Measurements from ENCODE around the gene GRHL3. TPM values are rescaled to one million over a fixed set of nuclear protein-coding genes. Genes with fewer than 3 reads are reported as not detected.

GRHL3 gene
- total RNA-seq, 2 experiments from 2014 or later, result 0.10 TPM; not detected in 1

GRCh38 chr1:24361811-24362210 lies 42.7 kb downstream of the GRHL3 start:
- CTCF ChIA-PET, result interaction anchor here (1.0 kb wide), 1 partner anchor 163 kb away, joined by 3 read pairs; no protein-coding TSS in a partner anchor
- Mint-ChIP-seq H3K27ac (no peak overlapping the region), H3K27me3 (peaks cover 1% of the 10 kb centered on the region), H3K9me3 (no peaks in the 10 kb centered on the region), H3K4me1 (peaks cover 27% of the 10 kb centered on the region), H3K36me3 (ENCODE audit: low read depth) (no peaks in the 10 kb centered on the region), H3K4me3 (no peak overlapping the region)
- no peak for DNase-seq
- POLR2A ChIA-PET, result no interaction called here

GRCh38 chr1:24362396-24362795 lies 43.2 kb downstream of the GRHL3 start:
- peaks cover 1% of the 10 kb centered on the region for H3K27me3 Mint-ChIP-seq
- H3K9me3 Mint-ChIP-seq, result no peaks in the 10 kb centered on the region
- ChIA-PET CTCF (interaction anchor here (1.2 kb wide), 1 partner anchor 161 kb away, joined by 3 read pairs; no protein-coding TSS in a partner anchor), POLR2A (no interaction called here)
- peaks cover 27% of the 10 kb centered on the region for H3K4me1 Mint-ChIP-seq
- H3K36me3 Mint-ChIP-seq (ENCODE audit: low read depth), result no peaks in the 10 kb centered on the region
- no peak for DNase-seq
- no peak overlapping the region for H3K27ac Mint-ChIP-seq
- no peak overlapping the region for H3K4me3 Mint-ChIP-seq

- ChIA-PET CTCF (interaction anchor here (1.2 kb wide), 1 partner anchor 161 kb away, joined by 3 read pairs; no protein-coding TSS in a partner anchor), POLR2A (no interaction called here)
- H3K9me3 Mint-ChIP-seq, result no peaks in the 10 kb centered on the region
- no peak for DNase-seq
- peaks cover 1% of the 10 kb centered on the region for H3K27me3 Mint-ChIP-seq
- no peak overlapping the region for H3K4me3 Mint-ChIP-seq
- H3K4me1 Mint-ChIP-seq, result peaks cover 27% of the 10 kb centered on the region
- no peaks in the 10 kb centered on the region for H3K36me3 Mint-ChIP-seq (ENCODE audit: low read depth)
- no peak overlapping the region for H3K27ac Mint-ChIP-seq
Observed at GRCh38 chr1:24362982-24363614, 43.9 kb downstream of the GRHL3 start.

DNA sequence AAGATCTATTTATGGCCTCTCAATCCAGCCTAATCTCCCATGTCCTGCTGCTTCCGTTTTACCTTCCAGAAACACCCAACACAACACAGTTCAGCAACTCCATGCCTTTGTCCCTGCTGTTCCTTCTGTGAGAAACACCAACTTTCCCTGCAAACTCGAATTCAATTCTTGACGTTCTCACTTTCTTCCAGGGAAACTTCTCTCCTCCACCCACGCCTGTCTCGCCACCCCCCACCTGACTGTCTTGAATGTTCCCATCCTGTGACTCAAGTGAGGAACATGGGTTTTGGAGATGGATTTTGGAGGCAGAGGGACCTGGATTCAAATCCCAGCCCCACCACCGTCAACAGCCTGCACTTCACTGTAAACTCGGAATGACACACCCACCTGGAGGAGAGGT lies 44.8 kb downstream of the GRHL3 start:
- Mint-ChIP-seq H3K27me3 (peaks cover 1% of the 10 kb centered on the region), H3K4me3 (no peak overlapping the region), H3K27ac (no peak overlapping the region), H3K36me3 (ENCODE audit: low read depth) (no peaks in the 10 kb centered on the region), H3K4me1 (peaks cover 27% of the 10 kb centered on the region), H3K9me3 (no peaks in the 10 kb centered on the region)
- ChIA-PET CTCF (no interaction called here), POLR2A (interaction anchor here (0.8 kb wide), 1 partner anchor 42 kb away, joined by 3 read pairs; no protein-coding TSS in a partner anchor)
- DNase-seq, result no peak

GRCh38 chr1:24364605-24364974 lies 45.4 kb downstream of the GRHL3 start:
- H3K36me3 Mint-ChIP-seq (ENCODE audit: low read depth), result no peaks in the 10 kb centered on the region
- ChIA-PET POLR2A (no interaction called here), CTCF (interaction anchor here (1.3 to 2.5 kb wide), 2 partner anchors 27 to 163 kb away, joined by 6 to 8 read pairs; no protein-coding TSS in a partner anchor)
- H3K4me3 Mint-ChIP-seq, result no peak overlapping the region
- peaks cover 27% of the 10 kb centered on the region for H3K4me1 Mint-ChIP-seq
- H3K27ac Mint-ChIP-seq, result no peak overlapping the region
- H3K9me3 Mint-ChIP-seq, result no peaks in the 10 kb centered on the region
- DNase-seq, result no peak
- H3K27me3 Mint-ChIP-seq, result peaks cover 1% of the 10 kb centered on the region

DNA sequence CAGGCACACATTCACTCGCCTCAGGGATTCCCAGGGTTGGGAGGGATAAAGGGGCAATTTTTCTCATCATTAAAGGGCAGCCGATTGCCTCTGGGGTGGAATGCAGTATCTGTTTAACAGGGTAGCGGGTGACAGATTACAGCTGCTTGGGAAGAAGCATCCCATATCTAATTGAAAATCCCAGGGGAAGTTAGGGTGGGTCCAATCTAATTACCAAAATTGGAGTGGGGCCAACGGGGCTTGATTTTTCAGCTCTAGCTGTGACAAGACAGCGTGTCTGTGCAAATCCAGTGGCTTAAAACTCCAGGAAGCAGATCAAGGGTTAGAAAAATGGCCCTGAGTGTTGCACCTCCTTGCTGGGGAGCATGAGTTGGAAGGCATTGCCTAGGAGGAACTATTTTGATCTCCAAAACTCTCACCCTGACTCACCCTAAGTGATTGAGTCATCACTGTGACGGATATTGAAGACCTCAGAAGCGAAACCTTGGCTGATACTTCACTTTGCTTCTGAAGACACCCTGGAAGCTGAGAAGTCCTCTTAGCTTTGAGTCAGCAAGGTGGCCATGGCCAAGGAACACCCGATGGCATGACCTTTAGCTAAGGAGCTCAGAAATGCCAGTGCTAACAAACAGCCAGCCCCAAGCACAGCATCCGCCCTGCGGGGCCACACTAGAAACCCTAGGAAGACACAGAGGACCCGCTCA lies 46.0 kb downstream of the GRHL3 start:
- H3K36me3 Mint-ChIP-seq (ENCODE audit: low read depth), result no peaks in the 10 kb centered on the region
- peaks cover 1% of the 10 kb centered on the region for H3K27me3 Mint-ChIP-seq
- H3K4me3 Mint-ChIP-seq, result no peak overlapping the region
- ChIA-PET CTCF (interaction anchor here (1.3 to 2.5 kb wide), 3 partner anchors 19 to 163 kb away, joined by 4 to 8 read pairs (median 6); no protein-coding TSS in a partner anchor), POLR2A (interaction anchor here (0.9 to 1.7 kb wide), 3 partner anchors 20 to 48 kb away, joined by 5 to 9 read pairs (median 8); no protein-coding TSS in a partner anchor)
- H3K9me3 Mint-ChIP-seq, result no peaks in the 10 kb centered on the region
- H3K27ac Mint-ChIP-seq, result peak overlapping the region; percentile 66
- DNase-seq, result peak; percentile 47
- H3K4me1 Mint-ChIP-seq, result peaks cover 27% of the 10 kb centered on the region

- H3K4me1 Mint-ChIP-seq, result peaks cover 27% of the 10 kb centered on the region
- no peak overlapping the region for H3K27ac Mint-ChIP-seq
- DNase-seq, result no peak
- no peak overlapping the region for H3K4me3 Mint-ChIP-seq
- no peaks in the 10 kb centered on the region for H3K9me3 Mint-ChIP-seq
- POLR2A ChIA-PET, result no interaction called here
- CTCF ChIA-PET, result interaction anchor here (0.9 to 2.5 kb wide), 4 partner anchors 18 to 165 kb away, joined by 4 to 8 read pairs (median 6); no protein-coding TSS in a partner anchor
- no peaks in the 10 kb centered on the region for H3K36me3 Mint-ChIP-seq (ENCODE audit: low read depth)
- H3K27me3 Mint-ChIP-seq, result peaks cover 1% of the 10 kb centered on the region
Observed at GRCh38 chr1:24366707-24367106, 47.5 kb downstream of the GRHL3 start.

- Mint-ChIP-seq H3K36me3 (ENCODE audit: low read depth) (no peaks in the 10 kb centered on the region), H3K4me3 (no peak overlapping the region), H3K9me3 (no peaks in the 10 kb centered on the region), H3K4me1 (peaks cover 21% of the 10 kb centered on the region), H3K27me3 (no peaks in the 10 kb centered on the region), H3K27ac (no peak overlapping the region)
- POLR2A ChIA-PET, result interaction anchor here (1.4 to 1.7 kb wide), 2 partner anchors 13 to 22 kb away, joined by 3 to 5 read pairs; no protein-coding TSS in a partner anchor
- no peak for DNase-seq
- CTCF ChIA-PET, result no interaction called here
Observed at GRCh38 chr1:24369199-24369598, 50.0 kb downstream of the GRHL3 start.

DNA sequence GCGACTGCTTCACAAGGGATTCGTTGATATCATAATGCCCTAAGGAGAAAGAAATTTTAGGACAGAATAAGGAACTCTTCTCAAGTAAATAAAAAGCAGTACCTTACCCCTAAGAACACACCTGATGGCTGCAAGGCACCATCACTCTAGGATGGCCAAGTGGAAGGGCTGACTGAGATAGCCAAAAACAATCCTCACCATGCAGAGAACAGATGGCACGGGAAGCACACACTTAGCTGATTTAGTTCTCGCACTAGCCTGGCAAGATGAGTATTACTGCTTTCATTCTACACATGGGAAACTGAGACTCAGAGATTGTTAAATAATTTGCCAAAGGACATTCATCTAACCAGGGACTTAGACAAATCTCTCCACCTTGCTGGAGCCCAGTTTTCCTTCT lies 50.6 kb downstream of the GRHL3 start:
- H3K4me1 Mint-ChIP-seq, result peaks cover 15% of the 10 kb centered on the region
- no peaks in the 10 kb centered on the region for H3K9me3 Mint-ChIP-seq
- ChIA-PET POLR2A (no interaction called here), CTCF (interaction anchor here (1.2 kb wide), 1 partner anchor 21 kb away, joined by 3 read pairs; no protein-coding TSS in a partner anchor)
- DNase-seq, result no peak
- no peak overlapping the region for H3K27ac Mint-ChIP-seq
- H3K4me3 Mint-ChIP-seq, result no peak overlapping the region
- no peaks in the 10 kb centered on the region for H3K36me3 Mint-ChIP-seq (ENCODE audit: low read depth)
- no peaks in the 10 kb centered on the region for H3K27me3 Mint-ChIP-seq

DNA sequence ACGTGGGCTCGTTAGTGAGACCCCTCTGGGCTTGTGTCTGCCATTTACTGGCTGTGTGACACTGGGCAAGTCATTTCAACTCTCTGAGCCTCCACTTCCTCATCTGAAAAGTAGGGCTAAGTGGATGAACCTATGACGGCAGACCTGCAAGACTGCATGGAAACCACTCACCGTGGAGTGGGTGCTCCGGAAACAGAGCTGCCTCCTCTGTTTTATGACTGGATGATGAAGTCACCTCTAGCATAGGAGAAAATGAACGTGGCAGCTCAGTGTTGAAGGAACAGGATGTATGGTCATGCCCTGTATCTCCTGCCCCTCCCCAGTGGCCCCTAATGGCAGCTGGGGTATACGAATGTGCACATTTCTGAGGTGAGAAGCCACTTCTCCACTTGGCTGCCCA lies 53.9 kb downstream of the GRHL3 start:
- no peak for DNase-seq
- no peak overlapping the region for H3K4me3 Mint-ChIP-seq
- H3K27ac Mint-ChIP-seq, result no peak overlapping the region
- H3K4me1 Mint-ChIP-seq, result no peaks in the 10 kb centered on the region
- ChIA-PET CTCF (interaction anchor here (1.6 kb wide), 1 partner anchor 18 kb away, joined by 6 read pairs; no protein-coding TSS in a partner anchor), POLR2A (interaction anchor here (1.4 kb wide), 1 partner anchor 12 kb away, joined by 3 read pairs; no protein-coding TSS in a partner anchor)
- no peaks in the 10 kb centered on the region for H3K27me3 Mint-ChIP-seq
- H3K36me3 Mint-ChIP-seq (ENCODE audit: low read depth), result no peaks in the 10 kb centered on the region
- H3K9me3 Mint-ChIP-seq, result no peaks in the 10 kb centered on the region

DNA sequence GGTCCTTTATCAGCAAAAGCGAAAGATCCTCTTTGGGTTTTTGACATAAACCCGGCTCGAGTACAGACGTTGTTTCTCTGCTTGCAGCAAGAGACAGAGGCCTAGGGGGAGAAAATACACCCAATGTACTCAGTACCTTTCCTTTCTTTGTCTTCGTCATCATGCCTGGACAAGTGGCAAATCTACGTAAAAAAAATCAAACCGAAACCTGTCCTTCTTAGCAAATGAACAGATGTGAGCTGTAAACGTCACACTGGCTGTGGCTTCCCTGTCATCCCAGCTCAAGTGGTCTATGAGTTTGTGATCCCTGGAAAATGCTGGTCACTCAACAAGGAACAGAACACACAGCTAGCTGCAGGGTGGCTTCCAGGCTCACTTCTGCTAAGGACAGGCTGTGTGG lies 54.6 kb downstream of the GRHL3 start:
- ChIA-PET CTCF (interaction anchor here (1.6 kb wide), 1 partner anchor 18 kb away, joined by 6 read pairs; no protein-coding TSS in a partner anchor), POLR2A (interaction anchor here (1.4 kb wide), 1 partner anchor 11 kb away, joined by 3 read pairs; no protein-coding TSS in a partner anchor)
- H3K9me3 Mint-ChIP-seq, result no peaks in the 10 kb centered on the region
- DNase-seq, result no peak
- no peaks in the 10 kb centered on the region for H3K27me3 Mint-ChIP-seq
- H3K36me3 Mint-ChIP-seq (ENCODE audit: low read depth), result no peaks in the 10 kb centered on the region
- no peak overlapping the region for H3K27ac Mint-ChIP-seq
- no peak overlapping the region for H3K4me3 Mint-ChIP-seq
- no peaks in the 10 kb centered on the region for H3K4me1 Mint-ChIP-seq

GRCh38 chr1:24374891-24375786 lies 56.0 kb downstream of the GRHL3 start:
- Mint-ChIP-seq H3K9me3 (no peaks in the 10 kb centered on the region), H3K27ac (no peak overlapping the region), H3K4me1 (no peaks in the 10 kb centered on the region), H3K27me3 (no peaks in the 10 kb centered on the region), H3K4me3 (no peak overlapping the region), H3K36me3 (ENCODE audit: low read depth) (peaks cover 2% of the 10 kb centered on the region)
- ChIA-PET CTCF (no interaction called here), POLR2A (no interaction called here)
- no peak for DNase-seq

Measured in activated CD4-positive, alpha-beta memory T cell treated with anti-CD3 and anti-CD28 coated beads, Interleukin-2, amount 10 ng/mL, durations not matched to agents 7 days and 5 days (primary cell).